Breast epithelium (tissue), 4 donors: ENCODE measurements around the gene ZNF488. TPM values are rescaled to one million over a fixed set of nuclear protein-coding genes. Genes with fewer than 3 reads are reported as not detected.

ENCODE experiments used
- DNase-seq, 2 donors: peaks; one replicate each; pipeline ENCODE4 v3.0.0-alpha.2; 2019; ENCODE audit warnings: low spot score in 2 of 2
- H3K27ac ChIP-seq, 2 donors: fragments of 200-600 bp; sonication (generic) in 1 of 2; one replicate each; pipeline ENCODE4 v1.5.1; 2016 to 2019; ENCODE audit warnings: mild to moderate bottlenecking in 1 of 2
- H3K27me3 ChIP-seq, 2 donors: fragments of 200-600 bp; sonication (generic) in 1 of 2; one replicate each; pipeline versions ENCODE4 v1.5.1 to v1.6.0; 2017 to 2019; ENCODE audit warnings: control low read depth in 1 of 2, mild to moderate bottlenecking in 1 of 2
- H3K36me3 ChIP-seq: fragments of 200-600 bp; one replicate; pipeline ENCODE4 v1.5.1; 2019
- H3K4me1 ChIP-seq, 2 donors: fragments of 200-600 bp; sonication (generic); one replicate each; pipeline ENCODE4 v1.5.1; 2016 to 2019; ENCODE audit warnings: control low read depth in 1 of 2
- H3K4me3 ChIP-seq, 3 donors: fragments of 200-600 bp; sonication (generic); 1 replicate in 2 of 3; 2 replicates in 1 of 3; pipeline ENCODE4 v1.5.1; 2016 to 2019; ENCODE audit warnings: mild to moderate bottlenecking in 3 of 3, moderate library complexity in 2 of 3
- H3K9me3 ChIP-seq, 2 donors: fragments of 200-600 bp; sonication (generic) in 1 of 2; one replicate each; pipeline ENCODE4 v1.5.1; 2016 to 2019; ENCODE audit warnings: control low read depth in 1 of 2
- CTCF ChIP-seq, 3 donors: fragments of 450-650 bp; IDR thresholded peaks; one replicate each; pipeline ENCODE4 v1.5.1; 2016 to 2017; ENCODE audit warnings: antibody characterized with exemption in 3 of 3, mild to moderate bottlenecking in 3 of 3, moderate library complexity in 3 of 3
- POLR2A ChIP-seq: fragments of 450-650 bp; IDR thresholded peaks from one replicate; pipeline ENCODE4 v1.6.1; 2016; ENCODE audit warnings: antibody characterized with exemption, mild to moderate bottlenecking, moderate library complexity
- POLR2AphosphoS5 ChIP-seq, 3 donors: sonication (generic); formaldehyde crosslinking; IDR thresholded peaks; one replicate each; pipeline ENCODE4 v1.6.1; 2017; ENCODE audit warnings: antibody characterized with exemption in 3 of 3
- intact Hi-C: fragments of 100-400 bp; cut with DNase I; formaldehyde crosslinking; loops from one replicate; pipeline ENCODE4 v1.15.1; 2023; ENCODE audit warnings: low total_unique reads
- total RNA-seq, 3 donors: library from RNA; depleted of rRNA; stranded (reverse); fragments of >200 nt; gene quantifications; one replicate each; pipeline ENCODE4 v1.1.0, GENCODE V29; 2016

Gene ZNF488
- total RNA-seq, 3 donors from 2014 or later = 0.44 TPM; not detected in 2

- intact Hi-C loops = no loop called here
- Histone ChIP-seq H3K9me3 (no peaks in the 10 kb centered on the region), H3K4me3 (no peak overlapping the region), H3K27me3 (no peaks in the 10 kb centered on the region), H3K36me3 (no peaks in the 10 kb centered on the region), H3K27ac (no peak overlapping the region), H3K4me1 (no peaks in the 10 kb centered on the region)
- no peak for TF ChIP-seq POLR2A
- no peak for TF ChIP-seq POLR2AphosphoS5 (IDR thresholded peaks at IDR 0.05)
- TF ChIP-seq CTCF (IDR thresholded peaks at IDR 0.05) = no peak
- peak in 1 of 2 donors; percentile 22 for DNase-seq
These were observed 17.2 kb downstream of the ZNF488 start for GRCh38 chr10:47366731-47367460.

GRCh38 chr10:47366181-47366631, 17.9 kb downstream of the ZNF488 start:
- DNase-seq = peak in 1 of 2 donors; percentile 2
- no peak overlapping the region for H3K4me3 ChIP-seq
- H3K36me3 ChIP-seq = no peaks in the 10 kb centered on the region
- H3K27me3 ChIP-seq = no peaks in the 10 kb centered on the region
- intact Hi-C loops = no loop called here
- no peaks in the 10 kb centered on the region for H3K9me3 ChIP-seq
- H3K27ac ChIP-seq = no peak overlapping the region
- no peaks in the 10 kb centered on the region for H3K4me1 ChIP-seq
- no peak for TF ChIP-seq POLR2A
- no peak for TF ChIP-seq CTCF (IDR thresholded peaks at IDR 0.05)
- TF ChIP-seq POLR2AphosphoS5 (IDR thresholded peaks at IDR 0.05) = no peak

- Histone ChIP-seq H3K27ac (no peak overlapping the region), H3K27me3 (no peaks in the 10 kb centered on the region), H3K36me3 (no peaks in the 10 kb centered on the region), H3K9me3 (no peaks in the 10 kb centered on the region), H3K4me3 (no peak overlapping the region), H3K4me1 (no peaks in the 10 kb centered on the region)
- no peak for DNase-seq
- TF ChIP-seq POLR2A (no peak), POLR2AphosphoS5 (IDR thresholded peaks at IDR 0.05) (no peak), CTCF (IDR thresholded peaks at IDR 0.05) (no peak)
- intact Hi-C loops = no loop called here
These were observed 18.5 kb downstream of the ZNF488 start for GRCh38 chr10:47365431-47366180.

- DNase-seq = no peak
- Histone ChIP-seq H3K9me3 (no peaks in the 10 kb centered on the region), H3K36me3 (no peaks in the 10 kb centered on the region), H3K27me3 (no peaks in the 10 kb centered on the region), H3K4me1 (no peaks in the 10 kb centered on the region), H3K4me3 (no peak overlapping the region), H3K27ac (no peak overlapping the region)
- intact Hi-C loops = no loop called here
- TF ChIP-seq CTCF (IDR thresholded peaks at IDR 0.05) (no peak), POLR2AphosphoS5 (IDR thresholded peaks at IDR 0.05) (no peak), POLR2A (no peak)
These were observed 19.2 kb downstream of the ZNF488 start for GRCh38 chr10:47364911-47365310.

- TF ChIP-seq POLR2A (no peak), CTCF (IDR thresholded peaks at IDR 0.05) (no peak), POLR2AphosphoS5 (IDR thresholded peaks at IDR 0.05) (no peak)
- Histone ChIP-seq H3K27ac (no peak overlapping the region), H3K9me3 (no peaks in the 10 kb centered on the region), H3K36me3 (no peaks in the 10 kb centered on the region), H3K4me3 (no peak overlapping the region), H3K4me1 (no peaks in the 10 kb centered on the region), H3K27me3 (no peaks in the 10 kb centered on the region)
- intact Hi-C loops = no loop called here
- DNase-seq = no peak
These were observed 19.7 kb downstream of the ZNF488 start for GRCh38 chr10:47364366-47364765.
